Liver (tissue), 9 donors: ENCODE results near the gene LRRC7. TPM values are rescaled to one million over a fixed set of nuclear protein-coding genes. Genes with fewer than 3 reads are reported as not detected.

Experiments
- DNase-seq: peaks from one replicate; pipeline ENCODE4 v3.0.0-alpha.2; 2017; ENCODE audit warnings: low spot score
- H3K27ac ChIP-seq, 2 donors: one replicate each; pipeline ENCODE4 v1.7.0; 2013; ENCODE audit warnings: inconsistent platforms in 2 of 2, low read length in 2 of 2, control low read depth in 1 of 2, low read depth in 1 of 2, mild to moderate bottlenecking in 1 of 2
- H3K27me3 ChIP-seq, 4 donors: one replicate each; pipeline versions ENCODE4 v1.6.1 to v1.7.0; 2013; ENCODE audit warnings: low read length in 3 of 4, inconsistent platforms in 1 of 4, mild to moderate bottlenecking in 1 of 4, moderate library complexity in 1 of 4; ENCODE audit not compliant: control insufficient read depth in 4 of 4, insufficient read depth in 4 of 4
- H3K36me3 ChIP-seq, 4 donors: one replicate each; pipeline versions ENCODE4 v1.6.1 to v1.7.0; 2013; ENCODE audit warnings: low read length in 3 of 4, mild to moderate bottlenecking in 3 of 4, low read depth in 1 of 4, moderate library complexity in 1 of 4; ENCODE audit not compliant: control insufficient read depth in 4 of 4, insufficient read depth in 3 of 4
- H3K4me1 ChIP-seq, 4 donors: one replicate each; pipeline versions ENCODE4 v1.6.1 to v1.7.0; 2013; ENCODE audit warnings: low read length in 3 of 4, mild to moderate bottlenecking in 3 of 4, moderate library complexity in 1 of 4; ENCODE audit not compliant: control insufficient read depth in 4 of 4, insufficient read depth in 4 of 4
- H3K4me3 ChIP-seq, 3 donors: one replicate each; pipeline versions ENCODE4 v1.6.1 to v1.7.0; 2013; ENCODE audit warnings: low read length in 3 of 3, control low read depth in 1 of 3, low read depth in 1 of 3, mild to moderate bottlenecking in 1 of 3
- H3K9ac ChIP-seq, 2 donors: one replicate each; pipeline ENCODE4 v1.7.0; 2013; ENCODE audit warnings: low read length in 2 of 2, mild to moderate bottlenecking in 2 of 2, moderate library complexity in 2 of 2, control low read depth in 1 of 2, low read depth in 1 of 2
- H3K9me3 ChIP-seq, 4 donors: one replicate each; pipeline versions ENCODE4 v1.6.1 to v1.7.0; 2013; ENCODE audit warnings: low read length in 3 of 4; ENCODE audit not compliant: control insufficient read depth in 4 of 4
- FOXA1 ChIP-seq: IDR thresholded peaks from 2 replicates; pipeline ENCODE4 v1.6.1; 2016; ENCODE audit warnings: antibody characterized with exemption
- FOXA2 ChIP-seq: IDR thresholded peaks from 2 replicates; pipeline ENCODE4 v1.6.1; 2016; ENCODE audit warnings: antibody characterized with exemption
- GABPA ChIP-seq, 2 donors: IDR thresholded peaks in 1 of 2; conservative IDR thresholded peaks in 1 of 2; 2 replicates each; pipeline ENCODE4 v1.6.1; 2016; ENCODE audit warnings: antibody characterized with exemption in 2 of 2, mild to moderate bottlenecking in 1 of 2, moderate library complexity in 1 of 2
- HNF4A ChIP-seq, 2 donors: conservative IDR thresholded peaks; 2 replicates each; pipeline ENCODE4 v1.6.1; 2016; ENCODE audit warnings: antibody characterized with exemption in 2 of 2, mild to moderate bottlenecking in 2 of 2
- HNF4G ChIP-seq: IDR thresholded peaks from 2 replicates; pipeline ENCODE4 v1.6.1; 2016; ENCODE audit warnings: antibody characterized with exemption
- JUND ChIP-seq, 2 donors: IDR thresholded peaks; 2 replicates each; pipeline ENCODE4 v1.6.1; 2016; ENCODE audit warnings: antibody characterized with exemption in 2 of 2
- NR2F2 ChIP-seq: IDR thresholded peaks from 2 replicates; pipeline ENCODE4 v1.6.1; 2016; ENCODE audit warnings: antibody characterized with exemption
- SP1 ChIP-seq: IDR thresholded peaks from 2 replicates; pipeline ENCODE4 v1.6.1; 2018; ENCODE audit warnings: antibody characterized with exemption, mild to moderate bottlenecking
- TAF1 ChIP-seq: conservative IDR thresholded peaks from 2 replicates; pipeline ENCODE4 v1.6.1; 2016; ENCODE audit warnings: antibody characterized with exemption, mild to moderate bottlenecking
- YY1 ChIP-seq: IDR thresholded peaks from 2 replicates; pipeline ENCODE4 v1.6.1; 2016; ENCODE audit warnings: antibody characterized with exemption, mild to moderate bottlenecking
- WGBS: extraction: QIAGEN DNeasy Blood & Tissue Kit; methylation state at CpG from one replicate; pipeline ENCODE4 v1.1.7; 2013; 5-methylcytosine and 5-hydroxymethylcytosine counted together
- polyA plus RNA-seq, 2 donors: library from polyadenylated mRNA; stranded (reverse) in 1 of 2; unstranded in 1 of 2; fragments of 200-250 nt in 1 of 2; fragments of >200 nt in 1 of 2; fragmentation: Nextera tagmentation in 1 of 2; extraction: Ambion mirVana in 1 of 2; gene quantifications; one replicate each; pipeline versions ENCODE4 v1.2.1 to v1.2.3, GENCODE V29; 2013 to 2015
- total RNA-seq, 2 donors: library from RNA; depleted of rRNA; stranded (reverse); fragments of >200 nt; gene quantifications; one replicate each; pipeline ENCODE4 v1.2.3, GENCODE V29; 2014
- TF ChIP-seq, protein P1 (sequence below): IDR thresholded peaks from 2 replicates; pipeline ENCODE4 v1.6.1; 2016; ENCODE audit warnings: antibody characterized with exemption
- TF ChIP-seq, protein P2 (sequence below): fragments of 150-350 bp; IDR thresholded peaks from 2 replicates; pipeline ENCODE4 v1.5.1; 2017; ENCODE audit warnings: improper control_type of control experiment, low read depth, low read length; ENCODE audit not compliant: missing input control
- TF ChIP-seq, protein P3 (sequence below): IDR thresholded peaks from 2 replicates; pipeline ENCODE4 v1.6.1; 2016; ENCODE audit warnings: antibody characterized with exemption
- donor health status: healthy.
- donor health status: healthy.
- donor health status: healthy.
- donor health status: healthy.
- donor health status: healthy.

The LRRC7 gene
- total and polyA plus RNA-seq, 4 donors: 0.08 to 1.1 (median 0.67) TPM

DNA sequence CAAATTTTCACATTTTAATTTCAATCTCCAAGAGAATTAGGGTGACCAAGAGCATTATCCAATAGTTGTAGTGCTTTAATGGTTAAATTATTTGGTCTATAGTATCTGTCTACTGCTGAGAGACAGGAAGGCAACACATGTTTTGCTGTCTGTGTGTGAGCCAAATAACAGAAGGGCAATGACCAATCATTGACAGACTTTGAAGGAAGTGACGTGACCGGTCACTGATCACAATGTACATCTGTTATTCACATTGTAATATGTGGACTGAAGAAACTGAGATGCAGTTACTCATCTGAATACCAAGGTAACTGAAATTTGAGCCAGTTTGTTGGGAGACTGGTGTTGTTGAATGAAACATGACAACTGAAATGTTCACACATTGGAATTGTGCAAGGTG is 440.9 kb downstream of the LRRC7 start:
- Histone ChIP-seq H3K4me1 (no peaks in the 10 kb centered on the region), H3K9ac (no peak overlapping the region), H3K36me3 (no peaks in the 10 kb centered on the region), H3K27me3 (no peaks in the 10 kb centered on the region), H3K27ac (no peak overlapping the region), H3K9me3 (no peaks in the 10 kb centered on the region), H3K4me3 (no peak overlapping the region)
- TF ChIP-seq FOXA1 (no peak), YY1 (no peak), JUND (IDR thresholded peaks at IDR 0.05) (no peak)
- TF ChIP-seq, protein P1, sequence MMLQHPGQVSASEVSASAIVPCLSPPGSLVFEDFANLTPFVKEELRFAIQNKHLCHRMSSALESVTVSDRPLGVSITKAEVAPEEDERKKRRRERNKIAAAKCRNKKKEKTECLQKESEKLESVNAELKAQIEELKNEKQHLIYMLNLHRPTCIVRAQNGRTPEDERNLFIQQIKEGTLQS: no peak
- DNase-seq: no peak
- 63% methylated on average over 2 of the region's 2 CpGs for WGBS

DNA sequence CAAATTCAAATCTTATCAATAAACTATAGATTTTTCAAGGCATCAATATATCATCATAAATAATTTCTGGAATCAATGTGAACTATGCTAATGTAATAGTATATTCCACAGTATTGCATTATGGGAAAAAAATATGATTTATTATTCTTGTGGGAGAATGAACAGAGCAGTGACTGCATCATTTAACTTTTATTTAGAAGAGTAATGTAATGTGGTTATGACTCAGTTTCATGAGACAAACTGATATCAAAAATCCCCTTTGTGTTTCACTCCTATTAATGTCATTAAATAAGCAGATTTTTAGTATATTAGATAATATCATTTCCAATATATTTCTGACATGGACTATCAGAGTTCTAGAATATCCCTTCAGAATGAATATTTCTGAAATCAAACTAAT is 450.0 kb downstream of the LRRC7 start:
- Histone ChIP-seq H3K4me3 (no peak overlapping the region), H3K27ac (no peak overlapping the region), H3K27me3 (no peaks in the 10 kb centered on the region), H3K36me3 (no peaks in the 10 kb centered on the region), H3K9me3 (no peaks in the 10 kb centered on the region), H3K9ac (no peak overlapping the region), H3K4me1 (no peaks in the 10 kb centered on the region)
- TF ChIP-seq NR2F2 (no peak), JUND (IDR thresholded peaks at IDR 0.05) (no peak)
- no peak for DNase-seq

DNA sequence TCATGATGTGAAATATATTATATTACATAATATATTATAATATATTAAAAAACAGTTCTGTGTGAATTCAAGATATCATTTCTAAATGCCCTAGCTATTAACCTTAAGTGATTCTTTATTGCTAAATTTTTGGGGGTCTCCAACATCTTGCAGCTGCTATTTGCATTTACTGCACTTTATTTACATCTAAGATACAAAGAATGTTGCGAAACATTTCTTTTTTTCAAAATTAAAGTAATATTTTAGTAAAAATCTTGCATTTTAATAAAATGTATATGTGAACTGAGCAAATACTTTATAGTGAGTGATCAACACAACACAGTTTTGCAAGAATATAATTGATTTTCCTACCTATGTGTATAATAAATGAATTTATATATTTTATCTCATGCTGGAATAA is 456.6 kb downstream of the LRRC7 start:
- no peaks in the 10 kb centered on the region for H3K9me3 ChIP-seq
- TF ChIP-seq HNF4A (conservative IDR thresholded peaks at IDR 0.05): no peak
- no peak for TF ChIP-seq YY1
- TF ChIP-seq FOXA2: no peak
- no peak for TF ChIP-seq TAF1
- no peak for TF ChIP-seq JUND (IDR thresholded peaks at IDR 0.05)
- no peak for TF ChIP-seq GABPA (IDR thresholded peaks at IDR 0.05 in 1 of 2, conservative IDR thresholded peaks at IDR 0.05 in 1 of 2)
- TF ChIP-seq, protein P1: no peak
- no peak for TF ChIP-seq SP1
- 75% methylated on average over 1 of the region's 1 CpG for WGBS

DNA sequence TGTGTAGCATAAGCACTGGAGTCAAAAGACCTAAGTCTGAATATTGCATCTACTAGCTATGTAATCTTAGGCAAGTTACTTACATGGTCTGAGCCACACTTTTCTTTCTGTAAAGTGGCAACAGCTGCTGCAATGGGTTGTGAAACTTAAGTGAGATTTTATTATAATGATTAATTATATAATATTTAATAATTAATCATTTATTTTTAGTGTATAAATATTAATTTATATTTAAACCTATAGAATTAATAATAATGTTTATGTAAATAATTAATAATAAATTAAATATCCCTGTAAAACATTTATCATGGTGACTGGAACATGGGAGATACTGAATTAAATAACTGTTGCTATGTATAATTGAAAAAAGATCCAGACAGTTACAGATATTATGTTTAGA is 457.3 kb downstream of the LRRC7 start:
- TF ChIP-seq, protein P1: no peak
- TF ChIP-seq NR2F2: no peak
- no peak for TF ChIP-seq JUND (IDR thresholded peaks at IDR 0.05)
- TF ChIP-seq FOXA2: no peak
- TF ChIP-seq, protein P2, sequence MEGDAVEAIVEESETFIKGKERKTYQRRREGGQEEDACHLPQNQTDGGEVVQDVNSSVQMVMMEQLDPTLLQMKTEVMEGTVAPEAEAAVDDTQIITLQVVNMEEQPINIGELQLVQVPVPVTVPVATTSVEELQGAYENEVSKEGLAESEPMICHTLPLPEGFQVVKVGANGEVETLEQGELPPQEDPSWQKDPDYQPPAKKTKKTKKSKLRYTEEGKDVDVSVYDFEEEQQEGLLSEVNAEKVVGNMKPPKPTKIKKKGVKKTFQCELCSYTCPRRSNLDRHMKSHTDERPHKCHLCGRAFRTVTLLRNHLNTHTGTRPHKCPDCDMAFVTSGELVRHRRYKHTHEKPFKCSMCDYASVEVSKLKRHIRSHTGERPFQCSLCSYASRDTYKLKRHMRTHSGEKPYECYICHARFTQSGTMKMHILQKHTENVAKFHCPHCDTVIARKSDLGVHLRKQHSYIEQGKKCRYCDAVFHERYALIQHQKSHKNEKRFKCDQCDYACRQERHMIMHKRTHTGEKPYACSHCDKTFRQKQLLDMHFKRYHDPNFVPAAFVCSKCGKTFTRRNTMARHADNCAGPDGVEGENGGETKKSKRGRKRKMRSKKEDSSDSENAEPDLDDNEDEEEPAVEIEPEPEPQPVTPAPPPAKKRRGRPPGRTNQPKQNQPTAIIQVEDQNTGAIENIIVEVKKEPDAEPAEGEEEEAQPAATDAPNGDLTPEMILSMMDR: no peak
- TF ChIP-seq YY1: no peak
- TF ChIP-seq, protein P3, sequence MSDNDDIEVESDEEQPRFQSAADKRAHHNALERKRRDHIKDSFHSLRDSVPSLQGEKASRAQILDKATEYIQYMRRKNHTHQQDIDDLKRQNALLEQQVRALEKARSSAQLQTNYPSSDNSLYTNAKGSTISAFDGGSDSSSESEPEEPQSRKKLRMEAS: no peak
- no peak for TF ChIP-seq HNF4G
- no peak for DNase-seq
- H3K9ac ChIP-seq: no peak overlapping the region
- no peaks in the 10 kb centered on the region for H3K4me1 ChIP-seq
- H3K9me3 ChIP-seq: no peaks in the 10 kb centered on the region
- H3K27me3 ChIP-seq: no peaks in the 10 kb centered on the region
- H3K27ac ChIP-seq: no peak overlapping the region
- H3K36me3 ChIP-seq: no peaks in the 10 kb centered on the region
- no peak overlapping the region for H3K4me3 ChIP-seq

More for the DNA sequence above, 456.6 kb downstream of the LRRC7 start:
- Histone ChIP-seq H3K4me1 (no peaks in the 10 kb centered on the region), H3K9ac (no peak overlapping the region), H3K36me3 (no peaks in the 10 kb centered on the region), H3K27ac (no peak overlapping the region), H3K27me3 (no peaks in the 10 kb centered on the region), H3K4me3 (no peak overlapping the region)
- no peak for DNase-seq
